ENCODE results near the gene POU3F1.

POU3F1 gene

DNA sequence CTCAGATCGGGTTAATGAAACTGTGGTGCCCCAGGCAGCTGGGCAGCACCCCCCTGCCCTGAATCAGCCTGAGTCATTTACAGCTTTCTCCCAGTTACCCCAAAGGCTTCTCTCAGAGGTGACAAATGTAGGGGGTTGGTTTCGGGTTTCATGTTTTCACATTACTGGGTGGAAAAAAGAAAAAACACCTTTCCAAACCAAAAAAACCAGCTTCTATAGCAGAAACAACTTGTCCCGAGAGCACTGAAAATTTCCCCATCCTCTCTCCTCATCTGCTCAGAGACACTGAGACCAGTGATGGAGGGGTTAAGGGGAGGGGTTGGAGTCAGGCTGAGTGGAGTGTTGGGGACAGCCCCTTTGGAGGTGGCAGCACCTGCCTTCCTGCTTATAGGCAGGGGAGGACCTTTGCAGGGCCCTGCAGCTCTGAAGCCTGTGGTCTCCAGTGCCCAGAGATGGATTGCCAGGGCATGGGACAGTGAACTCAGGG lies 18.4 kb downstream of the POU3F1 start:
- DNase-seq (ENCODE audit: low read depth) = no peak

DNA sequence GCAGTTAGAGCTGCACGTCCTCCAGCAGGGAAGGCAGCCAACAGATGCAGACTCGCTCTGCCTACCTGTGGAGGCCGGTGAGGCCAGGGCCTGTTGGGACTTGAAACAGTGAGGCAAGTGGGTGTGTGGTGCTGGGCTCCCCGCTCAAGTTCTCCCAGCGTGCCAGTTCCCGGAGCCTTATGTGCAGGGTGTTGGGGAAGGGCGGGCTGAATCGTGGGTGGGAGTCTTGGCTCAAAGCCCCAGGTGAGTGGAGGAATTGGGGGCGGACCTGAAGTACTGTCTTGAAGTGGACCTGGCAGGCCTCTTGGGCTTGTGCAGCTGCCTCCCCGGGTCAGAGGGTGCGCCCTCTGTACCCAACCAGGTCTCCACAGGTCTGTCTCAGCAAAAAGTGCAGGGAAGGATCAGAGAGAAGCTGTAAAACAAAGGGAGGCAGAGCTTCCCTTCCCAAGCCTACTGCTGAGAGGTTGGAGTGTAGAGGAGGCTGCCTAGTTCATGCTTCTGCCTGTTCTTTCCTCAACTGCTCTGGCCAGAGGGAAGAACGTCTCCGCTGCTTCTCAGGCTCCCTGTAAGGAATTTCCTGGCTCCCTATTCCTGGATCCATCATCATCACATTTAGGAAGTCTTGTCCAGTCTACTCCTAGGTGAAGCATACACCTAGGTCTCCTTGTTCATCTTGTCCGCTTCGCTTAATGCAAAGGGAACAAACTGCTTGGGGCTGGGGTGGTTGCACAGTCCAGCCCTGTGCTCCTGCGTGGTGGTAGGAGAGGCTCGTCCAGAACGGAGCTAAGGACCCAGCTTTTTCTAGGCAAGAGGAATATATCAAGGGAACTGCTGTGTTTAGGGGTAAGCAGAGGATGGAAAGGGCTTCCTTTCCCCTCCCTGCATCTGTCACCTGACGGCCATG lies 19.1 kb downstream of the POU3F1 start:
- DNase-seq (ENCODE audit: low read depth) = no peak

DNA sequence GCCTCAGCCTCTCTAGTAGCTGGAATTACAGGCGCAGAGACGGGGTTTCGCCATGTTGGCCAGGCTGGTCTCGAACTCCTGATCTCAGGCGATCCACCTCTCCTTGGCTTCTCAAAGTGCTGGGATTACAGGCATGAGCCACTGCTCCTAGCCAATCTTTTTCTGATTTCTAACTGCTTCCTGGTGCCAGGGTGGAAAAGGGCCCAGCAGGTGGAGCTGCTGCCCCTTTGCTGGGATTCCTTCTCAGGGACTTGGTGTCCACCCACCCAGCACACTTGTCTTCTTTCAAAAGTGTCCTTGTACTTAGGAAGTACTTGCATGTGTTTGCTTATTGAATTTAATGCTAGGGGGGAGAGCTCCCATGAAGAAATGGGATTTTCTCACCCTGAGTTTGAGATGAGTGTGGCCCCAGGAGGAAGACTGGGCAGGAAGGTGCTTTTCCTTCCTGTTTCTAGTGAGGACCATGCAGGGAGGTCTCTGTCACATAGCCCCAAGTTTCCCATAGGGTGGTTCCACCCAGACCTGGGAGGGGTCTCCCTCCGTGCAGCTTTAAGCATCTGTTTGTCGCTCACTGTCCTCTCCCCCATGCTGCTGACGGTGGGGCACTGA lies 19.9 kb downstream of the POU3F1 start:
- DNase-seq (ENCODE audit: low read depth) = no peak

DNA sequence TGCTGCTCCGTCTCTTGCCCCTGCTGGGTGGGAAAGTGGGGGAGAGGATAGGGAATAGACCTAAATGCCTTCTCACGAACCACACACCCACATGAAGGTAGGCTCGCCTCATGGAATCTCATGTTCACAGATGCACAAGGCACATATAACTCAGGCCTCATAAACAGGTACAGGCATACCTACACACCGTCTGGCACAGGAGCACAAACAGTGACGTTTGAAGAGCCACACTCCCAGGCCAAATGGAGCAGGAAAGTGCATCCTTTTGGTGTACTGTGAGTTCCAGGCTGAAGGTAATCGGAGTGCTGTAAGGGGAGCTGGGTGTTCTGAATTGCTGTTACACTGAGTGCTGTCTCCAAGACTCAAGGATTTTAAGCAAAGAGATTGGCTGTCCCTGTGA lies 20.9 kb downstream of the POU3F1 start:
- DNase-seq (ENCODE audit: low read depth) = no peak

DNA sequence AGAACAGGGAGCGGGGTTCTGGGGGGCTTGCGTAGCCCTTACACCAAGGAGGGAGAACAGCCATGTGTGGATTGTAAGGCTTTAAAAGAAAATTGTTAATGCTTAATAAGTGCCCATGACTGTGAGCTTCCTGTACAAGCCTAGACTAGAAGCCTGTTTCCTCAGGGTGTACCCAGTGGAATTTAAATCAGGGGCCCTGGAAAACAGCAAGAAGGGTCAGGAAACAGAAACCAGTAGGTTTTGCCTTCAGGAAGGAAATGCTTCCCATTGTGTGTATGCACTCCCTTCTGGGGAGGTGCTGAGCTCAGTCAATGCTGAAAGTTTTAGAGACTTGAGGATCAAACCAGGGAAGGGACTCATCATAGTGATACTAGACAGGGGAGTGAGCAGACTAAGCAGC lies 21.4 kb downstream of the POU3F1 start:
- no peak for DNase-seq (ENCODE audit: low read depth)

DNA sequence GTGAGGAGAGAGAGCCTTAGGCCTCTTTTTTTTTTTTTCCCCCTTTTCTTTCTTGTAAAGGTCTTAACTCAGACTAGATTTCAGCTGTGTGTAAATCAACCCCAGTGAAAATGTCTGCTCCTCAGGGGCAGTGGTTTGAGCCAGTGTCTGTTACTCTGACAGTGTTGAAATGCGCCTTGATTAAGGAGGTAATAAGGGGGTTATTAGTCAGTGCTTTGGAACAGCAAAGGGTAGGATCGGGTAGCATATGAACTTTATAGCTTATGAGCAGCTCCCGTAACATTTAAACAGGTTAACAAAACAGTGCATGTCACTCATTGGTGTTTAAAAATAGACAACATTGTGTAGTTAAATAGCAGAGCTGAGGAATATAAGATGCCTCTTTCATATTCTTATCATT lies 23.8 kb downstream of the POU3F1 start:
- no peak for DNase-seq (ENCODE audit: low read depth)

DNA sequence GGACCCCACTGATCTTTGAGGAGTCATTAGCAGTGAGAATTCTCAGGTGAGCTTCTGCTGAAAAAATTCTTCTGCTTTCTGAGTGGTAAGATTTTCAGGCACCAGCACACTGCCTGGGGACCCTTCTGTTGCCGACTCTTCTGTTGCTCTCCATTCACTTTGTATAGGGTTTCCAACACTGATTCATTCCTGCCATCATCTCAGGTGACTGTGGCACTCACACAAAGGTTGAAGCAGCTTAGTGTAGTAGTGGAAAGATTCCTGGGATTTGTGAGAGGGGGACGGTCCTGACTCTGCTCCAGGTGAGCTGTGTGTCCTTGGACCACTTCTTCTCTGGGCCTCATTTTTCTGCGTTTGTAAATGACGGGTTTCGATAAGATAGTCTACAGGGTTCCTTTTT lies 24.6 kb downstream of the POU3F1 start:
- no peak for DNase-seq (ENCODE audit: low read depth)

DNA sequence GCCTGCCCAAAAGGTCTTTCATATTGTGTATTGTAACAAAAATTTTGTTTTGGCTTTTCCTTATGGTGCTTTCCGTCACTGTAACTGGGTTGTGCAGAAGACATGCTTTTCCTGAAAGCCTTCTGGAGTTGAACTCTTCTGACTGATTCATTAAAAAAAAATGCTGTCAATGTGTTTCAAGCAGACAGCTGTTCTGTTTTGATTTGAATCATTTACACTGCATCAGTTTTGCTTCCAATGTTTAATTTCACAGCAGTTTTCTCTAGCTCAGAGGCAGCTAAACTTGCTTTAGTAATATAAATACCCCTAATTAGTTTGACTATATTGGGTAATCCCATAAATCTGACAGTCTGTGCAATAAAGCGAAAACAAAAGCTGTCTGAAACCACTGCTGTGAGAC lies 26.2 kb downstream of the POU3F1 start:
- no peak for DNase-seq (ENCODE audit: low read depth)

DNA sequence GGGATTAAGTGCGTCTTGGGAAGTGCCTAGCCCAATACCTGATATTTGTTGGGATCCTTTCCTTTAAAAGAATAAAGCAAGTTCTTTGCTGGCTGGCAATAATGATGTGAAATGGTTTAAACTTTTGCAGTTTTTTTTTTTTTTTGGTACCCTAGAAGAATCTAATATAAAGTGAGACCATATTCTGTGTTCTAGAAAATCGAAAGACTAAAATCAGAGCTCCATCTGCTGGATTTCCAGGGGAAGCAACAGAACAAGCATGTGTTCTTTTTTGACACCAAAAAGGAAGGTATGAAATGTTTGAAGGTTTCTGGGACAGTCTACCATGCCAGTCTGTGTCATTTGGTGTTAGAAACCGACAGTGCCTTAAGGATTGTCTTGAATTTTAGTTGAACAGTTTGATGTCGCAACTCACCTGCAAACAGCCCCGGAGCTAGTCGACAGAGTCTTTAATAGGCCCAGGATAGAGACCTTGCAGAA lies 27.7 kb downstream of the POU3F1 start:
- no peak for DNase-seq (ENCODE audit: low read depth)

DNA sequence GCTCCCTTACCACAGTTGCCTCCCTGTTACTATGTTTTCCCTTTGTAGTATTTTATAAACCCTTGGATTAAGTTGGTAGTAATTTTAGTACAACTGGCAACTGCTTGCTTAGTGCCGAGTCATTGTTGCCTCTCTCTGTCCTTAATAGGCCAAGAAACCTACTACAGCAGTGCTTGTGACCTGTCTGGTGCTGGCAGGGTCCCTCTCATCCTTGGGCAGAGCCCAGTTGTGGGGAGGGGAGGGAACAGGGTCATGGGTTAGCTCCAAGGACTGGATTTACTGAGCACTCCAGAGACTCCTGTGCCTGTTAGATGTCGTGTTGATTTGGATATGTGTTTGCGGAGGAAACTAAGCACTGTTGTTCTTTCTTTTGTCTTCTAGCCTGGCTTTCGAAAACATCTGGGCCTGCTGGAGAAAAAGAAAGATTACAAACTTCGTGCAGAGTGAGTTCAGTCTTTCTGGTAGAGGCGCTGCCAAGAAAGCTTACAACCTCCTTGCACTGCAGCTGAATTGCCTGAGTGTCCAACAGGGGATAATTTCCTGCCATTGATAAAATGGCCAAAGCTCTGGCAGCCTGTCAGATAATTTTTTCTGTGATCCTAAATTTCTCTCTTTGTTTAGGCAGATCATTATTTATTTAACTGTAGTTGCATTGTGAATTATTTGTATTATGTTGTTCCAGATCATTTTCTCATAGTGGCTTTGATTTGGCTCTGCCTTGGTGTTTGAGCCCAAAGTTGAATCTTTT lies 30.4 kb downstream of the POU3F1 start:
- DNase-seq (ENCODE audit: low read depth) = no peak

DNA sequence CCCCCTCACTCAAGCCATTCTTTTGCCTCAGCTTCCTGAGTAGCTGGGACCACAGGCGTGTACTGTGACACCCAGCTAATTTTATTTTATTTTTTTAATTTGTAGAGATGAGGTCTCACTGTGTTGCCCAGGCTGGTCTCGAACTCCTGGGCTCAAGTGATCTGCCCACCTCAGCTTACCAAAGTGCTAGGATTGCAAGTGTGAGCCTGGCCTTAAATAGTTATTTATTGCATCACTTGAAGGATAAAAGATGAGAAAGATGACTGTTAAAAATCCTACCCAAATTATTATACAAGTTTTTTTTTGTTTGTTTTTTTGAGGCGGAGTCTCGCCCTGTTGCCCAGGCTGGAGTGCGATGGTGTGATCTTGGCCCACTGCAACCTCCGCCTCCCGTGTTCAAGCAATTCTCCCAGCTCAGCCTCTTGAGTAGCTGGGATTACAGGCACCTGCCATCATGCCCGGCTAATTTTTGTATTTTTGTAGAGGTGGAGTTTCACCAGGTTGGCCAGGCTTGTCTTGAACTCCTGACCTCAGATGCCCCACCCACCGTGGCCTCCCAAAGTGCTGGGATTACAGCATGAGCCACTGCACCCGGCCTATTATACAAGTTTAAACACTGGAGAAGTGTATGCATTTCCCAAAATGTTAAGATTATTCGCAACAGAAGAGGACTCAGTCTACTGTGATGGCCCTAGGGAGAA lies 31.7 kb downstream of the POU3F1 start:
- no peak for DNase-seq (ENCODE audit: low read depth)

DNA sequence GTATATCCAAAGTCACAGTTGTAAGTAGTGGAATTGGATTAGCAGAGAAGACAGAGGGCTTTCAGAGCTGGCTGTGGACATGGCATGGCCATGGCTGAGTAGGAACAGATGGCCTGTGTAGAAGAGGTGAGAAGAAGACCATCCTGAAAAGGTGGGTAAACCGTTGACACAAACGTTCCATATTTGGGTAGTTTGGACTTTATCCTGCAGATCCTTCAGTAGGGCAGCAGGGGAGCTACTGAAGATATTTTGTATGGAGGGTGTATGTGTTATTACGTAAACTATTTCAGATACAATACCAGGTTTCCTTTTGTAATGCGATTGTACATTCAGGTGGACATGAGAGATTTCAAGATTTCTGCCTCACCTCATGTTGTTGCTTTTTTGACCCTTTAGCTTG lies 32.4 kb downstream of the POU3F1 start:
- no peak for DNase-seq (ENCODE audit: low read depth)

DNA sequence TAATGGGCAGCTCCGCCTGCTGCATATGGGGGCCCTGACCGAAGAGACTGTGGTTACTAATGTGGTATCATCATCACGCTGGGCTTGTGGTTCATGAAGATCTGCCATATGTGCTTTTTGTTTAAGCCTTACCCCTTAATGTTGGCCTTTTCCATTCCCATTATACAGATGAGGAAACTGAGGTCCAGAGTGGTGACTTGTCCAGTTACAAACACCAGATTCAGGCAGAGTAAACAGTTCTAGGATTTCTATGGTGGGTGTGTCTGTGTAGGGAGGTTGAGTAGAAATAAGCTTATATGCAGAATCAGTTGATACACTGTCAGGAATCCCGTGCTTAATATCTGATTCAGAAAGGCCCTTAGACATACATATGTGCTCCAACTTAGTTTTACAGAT lies 33.4 kb downstream of the POU3F1 start:
- no peak for DNase-seq (ENCODE audit: low read depth)

DNA sequence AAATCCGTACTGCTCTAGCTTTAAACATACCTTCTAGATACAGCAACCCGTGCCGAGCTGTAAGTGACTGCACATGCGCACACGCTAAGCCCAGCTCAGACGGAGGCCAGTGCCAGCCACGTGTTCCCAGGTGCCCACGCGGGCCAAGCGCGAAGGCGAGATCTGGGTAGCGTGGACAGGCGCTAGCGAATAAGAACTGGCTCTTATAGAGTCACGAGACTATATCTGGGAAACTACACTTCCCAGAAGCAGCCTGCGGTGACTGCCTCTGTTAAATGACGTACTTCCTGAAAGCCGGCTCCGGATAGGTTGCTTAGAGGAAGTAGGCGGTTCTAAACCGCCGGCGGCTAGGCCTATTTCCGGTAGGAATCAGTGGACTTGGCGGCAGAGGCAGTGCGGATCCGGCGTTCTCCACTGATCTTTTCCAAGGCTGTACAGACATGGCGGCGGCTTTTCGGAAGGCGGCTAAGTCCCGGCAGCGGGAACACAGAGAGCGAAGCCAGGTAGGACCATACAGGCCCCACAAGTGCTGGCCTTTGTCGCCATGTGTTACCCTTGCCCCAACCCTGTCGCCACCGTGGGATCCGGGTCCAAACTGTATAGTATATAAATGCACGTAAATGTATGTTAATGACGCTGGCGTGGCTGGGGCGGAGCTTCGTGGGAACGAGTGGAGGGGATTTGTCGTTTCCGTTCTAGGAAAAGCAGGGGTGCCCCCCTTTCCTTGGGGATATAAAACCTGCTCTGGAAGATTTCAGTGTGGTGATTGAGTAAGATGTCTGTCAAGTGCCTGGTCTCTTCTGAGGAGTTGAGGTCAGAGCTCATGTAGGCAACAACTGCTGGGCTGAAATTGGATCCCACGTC lies 34.0 kb downstream of the POU3F1 start, which contains the start of gene UTP11:
UTP11 (plus strand) TSS at position 372 of the 864 bp plus-strand sequence; CDS start at position 441, 69 bp downstream.
- DNase-seq (ENCODE audit: low read depth) = peak; percentile 98

DNA sequence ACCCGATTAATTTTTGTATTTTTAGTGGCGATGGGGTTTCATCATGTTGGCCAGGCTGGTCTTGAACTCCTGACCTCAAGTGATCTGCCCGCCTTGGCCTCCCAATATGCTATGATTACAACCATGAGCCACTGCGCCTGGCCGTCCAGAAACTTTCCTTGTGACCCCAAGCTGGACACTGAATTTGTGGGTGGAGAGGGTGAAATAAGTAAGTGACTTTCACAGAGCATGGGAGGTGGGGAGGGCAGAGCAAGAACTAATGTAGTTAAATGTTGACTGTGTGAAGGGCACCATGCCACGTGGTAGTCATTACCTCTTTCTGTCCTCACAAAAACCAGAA lies 36.8 kb downstream of the POU3F1 start:
- DNase-seq (ENCODE audit: low read depth) = no peak

DNA sequence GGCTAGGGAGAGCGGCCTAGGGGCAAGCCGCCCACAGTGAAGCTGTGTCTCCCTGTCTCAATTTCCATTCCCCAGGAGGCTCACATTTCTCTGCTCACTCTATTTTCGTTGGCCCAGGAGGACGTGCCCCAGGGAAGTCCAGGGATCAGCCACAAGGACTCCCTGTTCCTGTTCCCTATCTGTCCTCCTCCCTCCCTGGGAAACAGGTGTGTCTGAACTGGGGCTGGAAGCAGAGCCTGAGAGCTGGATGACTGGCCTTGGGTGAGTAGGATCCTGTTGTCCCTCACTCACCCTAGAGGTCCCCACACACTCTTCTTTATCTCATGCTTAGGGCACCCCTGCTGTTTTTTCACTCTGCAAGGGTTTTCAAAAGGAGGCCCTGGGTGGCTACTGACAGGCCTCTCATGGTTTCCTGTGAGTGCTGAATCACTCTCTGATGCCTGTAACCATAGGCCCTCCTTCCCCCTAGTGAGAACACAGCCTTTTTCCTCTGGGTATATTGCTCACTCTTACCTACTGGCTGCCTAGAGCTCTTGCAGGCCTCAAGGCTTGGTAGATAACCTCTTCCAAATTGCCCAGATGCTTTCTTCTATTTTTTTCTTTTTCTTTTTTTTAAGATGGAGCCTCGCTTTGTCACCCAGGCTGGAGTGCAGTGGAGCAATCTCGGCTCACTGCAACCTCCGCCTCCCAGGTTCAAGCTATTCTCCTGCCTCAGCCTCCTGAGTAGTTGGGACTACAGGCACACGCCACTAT lies 37.3 kb downstream of the POU3F1 start:
- peak; percentile 76 for DNase-seq (ENCODE audit: low read depth)

DNA sequence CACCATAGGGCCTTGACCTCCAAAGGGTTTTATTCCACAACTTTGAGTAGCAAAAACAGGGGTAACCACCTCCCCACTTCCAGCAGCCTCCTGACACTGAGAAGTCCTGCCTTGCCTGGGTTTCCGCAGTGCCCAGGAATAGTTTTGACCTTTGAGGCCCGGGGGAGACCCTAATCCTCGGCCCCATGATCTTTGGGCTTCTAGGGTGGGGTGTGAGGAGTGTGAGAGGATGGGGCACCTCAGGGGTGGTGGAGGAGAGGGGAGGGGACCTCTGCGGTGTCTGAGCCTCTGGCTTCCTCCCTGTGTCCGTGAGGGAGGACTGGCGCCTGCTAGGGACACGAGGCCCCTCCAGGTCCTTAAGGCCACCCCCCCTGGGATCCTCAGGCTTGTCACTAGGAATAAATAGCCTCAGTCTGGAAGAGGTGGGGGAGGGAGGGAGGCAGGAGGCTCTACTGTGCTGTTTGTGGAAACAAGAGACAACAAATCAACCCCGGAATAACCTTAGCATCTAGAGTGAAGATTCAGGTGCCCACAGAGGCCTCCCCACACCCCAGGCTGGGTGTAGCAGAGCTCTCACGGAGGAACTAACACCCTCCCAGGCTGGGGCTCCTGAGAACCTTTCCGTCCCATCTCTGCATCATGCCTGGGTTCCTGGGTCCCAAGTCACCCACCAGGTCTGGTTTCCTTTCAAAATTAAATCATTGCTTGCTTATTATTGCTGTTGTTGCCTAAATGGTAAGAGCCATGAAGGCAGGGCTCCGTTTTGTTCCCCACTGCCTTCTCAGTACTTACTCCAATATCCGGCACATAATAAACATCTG lies 40.4 kb downstream of the POU3F1 start:
- DNase-seq (ENCODE audit: low read depth) = no peak

DNA sequence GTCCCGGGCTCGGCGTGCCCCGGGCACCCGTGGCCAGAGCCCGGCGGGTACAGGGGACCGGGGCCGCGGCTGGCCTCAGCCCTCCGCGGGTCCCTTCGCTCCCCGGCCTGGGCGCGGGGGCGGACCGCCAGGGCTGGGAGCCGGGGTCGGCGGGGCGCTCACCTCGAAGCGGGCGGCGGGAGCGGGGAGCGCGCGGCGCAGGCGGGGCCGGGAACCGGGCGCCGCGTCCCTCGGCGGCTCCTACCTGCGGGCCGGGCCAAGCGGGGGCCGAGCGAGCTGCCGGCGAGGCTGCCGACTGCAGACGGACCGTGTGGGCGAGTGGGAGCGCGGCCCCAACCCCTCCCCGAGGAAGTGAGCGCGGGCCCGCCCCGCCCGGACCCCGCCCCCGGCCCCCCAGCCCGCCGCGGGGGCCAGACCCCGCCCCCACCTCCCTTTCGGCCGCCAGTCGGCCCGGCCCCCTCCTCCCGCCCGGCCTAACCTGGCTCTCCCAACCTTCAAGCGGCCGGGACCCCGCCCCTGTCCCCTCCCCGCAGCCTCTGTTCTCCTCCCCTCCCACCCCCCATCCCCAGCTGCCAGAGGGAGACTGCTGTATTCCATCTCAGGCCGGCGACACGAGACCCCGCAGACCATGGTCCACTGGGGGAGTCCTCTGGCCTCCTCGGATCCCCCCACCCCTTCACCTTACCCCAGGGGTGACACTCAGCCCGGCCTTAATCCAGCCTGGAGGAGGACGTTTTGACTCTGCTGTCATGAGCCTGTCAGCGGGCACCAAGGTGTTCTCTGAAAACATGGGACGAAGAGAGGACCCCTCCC lies 41.2 kb downstream of the POU3F1 start, which contains the start of gene FHL3:
FHL3 (minus strand) TSS at position 320 of the 813 bp plus-strand sequence. CDS start 6,102 bp downstream, outside the sequence.
- peak; percentile 81 for DNase-seq (ENCODE audit: low read depth)
